NCI-H226 (cell line): ENCODE results near the gene AKNA.
"Not testable (repeated sequence)": the region's sequence is repeated elsewhere in the genome, so short reads cannot be mapped to it uniquely, and the experiment has no call there.

Experiments used
- DNase-seq: peaks from one replicate; pipeline ENCODE4 v3.0.0-alpha.2; 2015

Gene AKNA

GRCh38 chr9:114335745-114336144, 52.0 kb downstream of the AKNA start:
- no peak for DNase-seq

- DNase-seq, result no peak
Observed at GRCh38 chr9:114334490-114334889, 53.3 kb downstream of the AKNA start.

DNA sequence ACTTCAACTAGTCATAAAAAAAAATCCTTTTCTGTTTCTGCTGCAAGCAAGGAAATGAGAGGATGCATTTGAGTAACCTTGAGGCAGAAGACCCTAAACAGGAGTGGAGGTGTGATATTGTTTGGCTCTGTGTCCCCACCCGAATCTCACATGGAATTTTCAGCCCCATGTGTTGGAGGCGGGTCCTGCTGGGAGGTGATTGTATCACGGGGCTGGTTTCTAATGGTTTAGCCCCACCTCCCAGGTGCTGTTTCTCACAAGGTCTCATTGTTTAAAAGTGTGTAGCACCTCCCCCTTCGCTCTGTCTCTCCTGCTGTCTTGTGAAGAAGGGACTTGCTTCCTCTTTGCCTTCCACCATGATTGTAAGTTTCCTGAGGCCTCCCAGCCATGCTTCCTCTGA, 54.1 kb downstream of the AKNA start:
- DNase-seq, result not testable (repeated sequence)

DNA sequence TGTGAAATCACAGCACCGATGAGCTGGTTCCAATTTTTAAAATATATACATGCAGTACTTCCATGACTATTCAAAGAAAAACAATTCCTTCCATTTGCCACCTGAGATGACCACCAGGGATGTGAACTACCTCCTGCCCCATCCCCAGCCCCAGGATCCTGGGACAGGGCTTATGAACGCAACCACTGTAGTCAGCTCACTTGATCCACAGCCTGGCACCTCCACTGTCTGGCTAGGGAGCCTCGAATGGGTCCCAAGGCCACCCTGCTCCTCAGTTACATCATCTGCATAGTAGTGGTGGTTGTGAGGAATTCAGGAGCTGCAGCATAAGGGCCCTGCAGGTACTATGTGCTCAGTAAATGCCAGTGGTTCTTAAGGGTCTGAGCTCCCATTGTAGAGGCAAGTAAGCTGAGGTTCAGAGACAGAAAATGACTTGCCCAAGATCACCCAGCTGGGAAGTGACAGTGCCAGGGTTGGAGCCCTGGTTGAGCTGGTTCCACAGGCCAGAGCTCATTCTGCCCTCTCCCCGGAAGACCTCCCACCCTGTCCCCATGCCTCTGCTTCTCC, 55.2 kb downstream of the AKNA start:
- not testable (repeated sequence) for DNase-seq

- DNase-seq, result not testable (repeated sequence)
Observed at GRCh38 chr9:114331229-114332195, 56.3 kb downstream of the AKNA start.

GRCh38 chr9:114330636-114331035, 57.1 kb downstream of the AKNA start:
- no peak for DNase-seq

- DNase-seq, result not testable (repeated sequence)
Observed at GRCh38 chr9:114329625-114330022, 58.2 kb downstream of the AKNA start, which contains the start of gene ORM2. ORM2 (plus strand) TSS chr9:114329869; CDS start chr9:114329905, 36 bp downstream.

GRCh38 chr9:114328937-114329624, 58.7 kb downstream of the AKNA start:
- DNase-seq, result not testable (repeated sequence)

- not testable (repeated sequence) for DNase-seq
Observed at GRCh38 chr9:114328357-114328820, 59.4 kb downstream of the AKNA start.

- no peak for DNase-seq
Observed at GRCh38 chr9:114327749-114328148, 60.0 kb downstream of the AKNA start.

DNA sequence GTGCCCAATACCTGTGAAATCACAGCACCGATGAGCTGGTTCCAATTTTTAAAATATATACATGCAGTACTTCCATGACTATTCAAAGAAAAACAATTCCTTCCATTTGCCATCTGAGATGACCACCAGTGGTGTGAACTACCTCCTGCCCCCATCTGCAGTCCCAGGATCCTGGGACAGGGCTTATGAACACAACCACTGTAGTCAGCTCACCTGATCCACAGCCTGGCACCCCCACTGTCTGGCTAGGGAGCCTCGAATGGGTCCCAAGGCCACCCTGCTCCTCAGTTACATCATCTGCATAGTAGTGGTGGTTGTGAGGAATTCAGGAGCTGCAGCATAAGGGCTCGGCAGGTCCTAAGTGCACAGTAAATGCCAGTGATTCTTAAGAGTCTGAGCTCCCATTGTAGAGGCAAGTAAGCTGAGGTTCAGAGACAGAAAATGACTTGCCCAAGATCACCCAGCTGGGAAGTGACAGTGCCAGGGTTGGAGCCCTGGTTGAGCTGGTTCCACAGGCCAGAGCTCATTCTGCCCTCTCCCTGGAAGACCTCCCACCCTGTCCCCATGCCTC, 62.0 kb downstream of the AKNA start:
- not testable (repeated sequence) for DNase-seq

DNA sequence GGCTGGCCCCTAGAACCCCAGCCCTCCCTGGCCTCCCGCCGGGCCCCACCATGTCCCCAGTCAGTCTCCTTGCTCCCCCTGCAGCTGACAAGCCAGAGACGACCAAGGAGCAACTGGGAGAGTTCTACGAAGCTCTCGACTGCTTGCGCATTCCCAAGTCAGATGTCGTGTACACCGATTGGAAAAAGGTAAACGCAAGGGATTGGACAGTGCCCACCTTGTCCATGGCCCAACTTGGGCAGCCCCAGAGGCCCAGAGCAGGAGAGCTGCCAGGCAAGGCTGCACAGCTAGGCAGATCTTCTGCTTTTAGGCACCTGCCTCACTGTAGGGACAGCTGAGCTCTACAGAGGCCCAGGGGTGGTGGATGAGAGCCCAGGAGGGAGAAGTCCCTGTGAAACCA, 62.8 kb downstream of the AKNA start:
- not testable (repeated sequence) for DNase-seq

GRCh38 chr9:114324492-114324891, 63.3 kb downstream of the AKNA start:
- no peak for DNase-seq

DNA sequence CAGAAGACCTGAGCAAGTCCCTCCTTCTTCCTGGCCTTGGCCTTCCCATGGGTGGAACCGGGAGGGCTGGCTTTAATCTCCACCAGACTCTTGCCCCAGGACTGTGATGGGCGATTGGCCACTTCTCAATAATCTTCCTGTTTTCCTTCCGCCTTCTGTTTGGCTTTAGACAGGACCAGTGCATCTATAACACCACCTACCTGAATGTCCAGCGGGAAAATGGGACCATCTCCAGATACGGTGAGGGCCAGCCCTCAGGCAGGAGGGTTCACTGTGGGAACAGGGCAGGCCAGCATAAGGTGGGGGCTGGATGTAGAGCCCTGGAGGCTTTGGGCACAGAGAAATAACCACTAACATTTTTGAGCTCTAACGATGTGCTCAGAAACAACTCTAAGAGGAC, 63.9 kb downstream of the AKNA start:
- DNase-seq, result not testable (repeated sequence)

DNA sequence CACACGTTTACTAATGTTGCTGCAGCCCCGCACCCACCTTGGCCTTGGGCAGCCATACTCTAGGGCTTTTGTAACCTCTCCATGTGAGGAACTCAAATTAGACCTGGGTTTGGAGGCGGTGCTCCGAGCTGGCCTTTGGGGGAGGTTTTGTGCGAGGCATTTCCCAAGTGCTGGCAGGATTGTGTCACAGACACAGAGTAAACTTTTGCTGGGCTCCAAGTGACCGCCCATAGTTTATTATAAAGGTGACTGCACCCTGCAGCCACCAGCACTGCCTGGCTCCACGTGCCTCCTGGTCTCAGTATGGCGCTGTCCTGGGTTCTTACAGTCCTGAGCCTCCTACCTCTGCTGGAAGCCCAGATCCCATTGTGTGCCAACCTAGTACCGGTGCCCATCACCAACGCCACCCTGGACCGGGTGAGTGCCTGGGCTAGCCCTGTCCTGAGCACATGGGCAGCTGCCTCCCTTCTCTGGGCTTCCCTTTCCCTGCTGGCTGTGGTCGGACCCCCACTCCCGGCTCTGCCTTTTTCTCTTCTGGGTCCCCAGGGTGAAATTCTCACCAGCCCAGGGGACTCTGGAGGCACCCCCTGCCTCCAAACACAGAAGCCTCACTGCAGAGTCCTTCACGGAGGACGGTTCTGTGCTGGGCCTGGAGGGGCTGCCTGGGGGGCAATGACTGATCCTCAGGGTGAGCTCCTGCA, 64.8 kb downstream of the AKNA start, which contains the start of gene ORM1:
Gene ORM1 (plus strand): TSS at position 268 of the 701 bp plus-strand sequence. CDS start 36 bp downstream, at position 304.
- DNase-seq, result not testable (repeated sequence)

GRCh38 chr9:114322160-114322818, 65.5 kb downstream of the AKNA start:
- not testable (repeated sequence) for DNase-seq

- DNase-seq, result peak; percentile 53
Observed at GRCh38 chr9:114321759-114322158, 66.0 kb downstream of the AKNA start.

GRCh38 chr9:114320710-114321109, 67.1 kb downstream of the AKNA start:
- peak; percentile 45 for DNase-seq

DNA sequence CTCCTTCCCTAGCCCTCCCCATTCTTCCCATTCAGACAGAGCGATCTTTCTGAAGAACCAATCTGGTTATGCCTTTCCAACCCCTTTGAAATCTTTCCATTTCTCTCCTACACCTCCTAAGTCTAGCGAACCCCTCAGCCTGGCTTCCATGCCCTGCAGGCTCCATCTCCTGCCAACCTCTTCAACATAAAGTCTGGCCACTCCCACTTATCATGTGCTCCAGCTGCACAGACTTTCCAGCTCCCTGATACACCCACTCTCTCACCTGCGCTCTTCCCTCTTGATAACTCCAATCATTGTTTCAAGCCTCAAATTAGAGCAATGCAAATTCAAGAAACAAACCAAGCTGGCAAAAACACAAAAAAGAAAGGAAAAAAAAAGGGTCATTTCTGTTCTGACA, 68.6 kb downstream of the AKNA start:
- DNase-seq, result peak; percentile 20

GRCh38 chr9:114318416-114318815, 69.4 kb downstream of the AKNA start:
- DNase-seq, result no peak

GRCh38 chr9:114317665-114318357, 70.0 kb downstream of the AKNA start:
- DNase-seq, result no peak
